ENCODE results near the gene CTNNA2.

Gene CTNNA2

GRCh38 chr2:80549901-80550300 lies 1037.0 kb downstream of the CTNNA2 start:
- no peak for DNase-seq (ENCODE audit: low read depth in 2 of 2)

DNA sequence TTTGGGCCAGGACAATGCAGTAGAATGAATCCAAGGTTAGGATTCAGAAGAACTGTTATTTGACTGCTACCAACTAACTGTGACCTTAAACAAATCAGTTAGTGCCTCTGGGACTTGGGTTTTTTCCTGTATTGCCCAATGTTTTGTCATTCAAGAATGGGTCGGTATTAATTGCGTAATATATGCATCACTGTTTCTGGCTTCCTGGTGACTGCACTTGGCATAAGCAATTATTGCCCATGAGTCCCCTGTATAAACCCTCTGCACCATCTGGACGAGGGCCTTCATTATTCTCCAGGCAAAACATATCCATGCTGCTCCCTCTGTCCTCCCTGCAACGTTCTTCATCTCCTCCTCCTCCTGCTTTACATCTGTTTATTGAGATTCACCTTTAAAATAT lies 1047.5 kb downstream of the CTNNA2 start:
- no peak for DNase-seq (ENCODE audit: low read depth in 2 of 2)

DNA sequence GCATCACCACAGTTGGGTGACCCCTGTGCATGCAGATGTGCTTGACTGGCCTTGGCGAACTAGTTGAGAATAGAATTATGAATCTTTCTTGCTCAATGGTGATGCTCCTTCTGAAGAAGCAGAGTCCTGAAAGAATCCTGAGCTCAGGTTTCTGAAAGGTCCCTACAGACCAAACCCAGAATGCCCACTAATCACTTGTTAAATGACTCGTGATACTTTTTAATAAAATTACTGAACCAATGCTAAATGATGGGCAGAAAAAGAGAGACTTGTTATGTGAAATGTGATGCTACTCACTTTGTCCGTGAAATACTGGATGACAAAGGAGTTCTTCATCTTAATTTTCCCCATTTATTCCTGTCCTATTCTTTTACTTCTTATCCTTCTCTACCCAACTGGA lies 1055.2 kb downstream of the CTNNA2 start:
- no peak for DNase-seq (ENCODE audit: low read depth in 2 of 2)

- DNase-seq (ENCODE audit: low read depth in 2 of 2), result no peak
Observed at GRCh38 chr2:80573167-80573566, 1060.3 kb downstream of the CTNNA2 start.

GRCh38 chr2:80573950-80574349 lies 1061.1 kb downstream of the CTNNA2 start:
- no peak for DNase-seq (ENCODE audit: low read depth in 2 of 2)

DNA sequence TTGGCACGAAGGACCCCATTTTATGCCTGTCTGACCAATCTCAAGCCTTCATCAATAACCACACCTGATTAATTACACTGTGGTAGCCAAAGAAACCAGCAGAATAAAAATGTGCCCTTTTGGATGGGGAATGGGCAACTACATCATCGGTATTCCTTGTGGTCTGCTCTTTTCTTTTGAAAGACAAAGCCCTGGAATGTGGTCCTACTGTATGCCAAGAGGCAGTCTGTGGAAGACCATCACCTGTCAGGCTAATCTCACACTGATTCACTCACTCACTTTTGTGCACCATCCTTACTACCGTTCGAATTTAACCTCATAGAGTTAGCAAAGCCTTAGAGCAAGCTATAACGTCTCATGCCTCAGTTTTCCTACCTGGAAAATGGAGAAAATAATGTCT lies 1066.9 kb downstream of the CTNNA2 start:
- no peak for DNase-seq (ENCODE audit: low read depth in 2 of 2)

DNA sequence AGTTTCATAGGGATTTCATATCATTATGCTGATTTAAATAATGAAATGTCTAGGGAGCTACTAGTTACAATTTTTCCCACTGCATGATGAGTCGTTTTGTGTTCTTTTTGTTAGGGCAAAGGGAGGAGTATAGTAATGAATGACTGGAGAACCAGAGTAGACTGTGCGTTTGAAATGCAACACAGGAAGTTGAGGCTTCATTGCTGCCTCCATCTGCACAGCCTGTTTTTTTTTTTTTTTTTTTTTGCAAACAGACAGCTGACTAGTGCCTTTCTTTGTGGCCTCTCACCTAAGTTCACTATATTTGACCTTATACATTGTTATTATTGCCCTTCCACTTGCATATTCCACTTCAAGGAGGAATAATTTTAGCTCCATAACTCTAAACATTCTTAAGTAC lies 1078.4 kb downstream of the CTNNA2 start:
- DNase-seq (ENCODE audit: low read depth in 2 of 2), result no peak

DNA sequence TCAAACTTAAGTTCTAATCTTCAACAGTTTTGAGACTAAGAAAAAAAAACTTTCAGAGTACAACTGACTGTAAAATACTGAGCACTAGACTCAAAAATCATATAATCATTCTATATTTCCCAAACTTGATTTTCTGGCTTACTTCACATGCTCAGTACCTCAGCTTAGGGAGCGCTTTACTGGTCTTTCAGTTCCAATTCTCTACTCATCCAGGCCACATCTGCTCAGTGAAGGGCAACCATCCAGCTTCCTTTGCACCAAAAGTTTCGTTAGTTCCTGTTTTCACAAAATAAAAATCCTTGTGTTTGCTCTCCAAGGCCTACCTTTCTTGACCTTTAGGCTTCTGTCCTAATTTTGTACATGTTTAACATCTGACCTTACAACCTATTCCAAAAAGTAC lies 1079.3 kb downstream of the CTNNA2 start:
- no peak for DNase-seq (ENCODE audit: low read depth in 2 of 2)

- no peak for DNase-seq (ENCODE audit: low read depth in 2 of 2)
Observed at GRCh38 chr2:80610108-80610507, 1097.3 kb downstream of the CTNNA2 start.

- DNase-seq (ENCODE audit: low read depth in 2 of 2), result no peak
Observed at GRCh38 chr2:80621656-80622055, 1108.8 kb downstream of the CTNNA2 start.

DNA sequence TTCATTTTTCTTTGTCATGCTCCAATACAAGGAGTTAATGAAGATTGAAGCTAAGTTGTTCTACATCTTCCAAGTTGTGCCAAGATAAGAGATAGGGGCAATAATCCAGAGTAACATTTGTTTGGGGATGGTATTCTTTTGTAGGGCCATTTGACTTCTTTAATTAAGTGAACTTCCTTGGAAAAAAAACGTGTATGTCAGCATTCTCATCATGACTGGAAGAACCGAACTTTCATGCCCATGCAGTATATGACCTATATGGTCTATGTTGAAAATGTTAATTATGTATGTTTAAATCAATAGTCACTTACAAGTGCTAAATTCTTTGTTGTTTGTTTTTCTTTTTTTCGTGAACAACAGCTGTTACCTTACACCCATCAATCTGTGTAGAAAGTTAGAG lies 1111.2 kb downstream of the CTNNA2 start:
- no peak for DNase-seq (ENCODE audit: low read depth in 2 of 2)

- DNase-seq (ENCODE audit: low read depth in 2 of 2), result no peak
Observed at GRCh38 chr2:80634590-80634989, 1121.7 kb downstream of the CTNNA2 start.

DNA sequence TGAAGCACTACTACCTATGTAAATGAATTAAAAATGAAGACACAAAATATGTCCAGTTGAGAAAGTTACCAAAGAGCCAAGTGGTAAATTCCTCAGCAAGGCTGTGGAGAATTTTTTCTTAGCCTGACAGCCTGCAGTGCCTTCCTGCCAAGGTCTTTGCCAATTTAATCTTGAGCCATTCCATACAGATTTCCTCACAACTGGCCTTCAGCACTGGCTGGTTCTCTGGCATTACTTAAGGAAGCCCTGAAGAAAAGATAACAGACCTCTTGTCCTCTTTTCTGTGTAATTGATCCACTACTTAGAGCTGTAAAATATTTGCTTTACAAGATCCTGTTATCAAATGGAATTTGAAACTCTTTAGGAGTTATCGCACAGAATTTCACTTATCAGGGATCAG lies 1125.9 kb downstream of the CTNNA2 start:
- no peak for DNase-seq (ENCODE audit: low read depth in 2 of 2)

DNA sequence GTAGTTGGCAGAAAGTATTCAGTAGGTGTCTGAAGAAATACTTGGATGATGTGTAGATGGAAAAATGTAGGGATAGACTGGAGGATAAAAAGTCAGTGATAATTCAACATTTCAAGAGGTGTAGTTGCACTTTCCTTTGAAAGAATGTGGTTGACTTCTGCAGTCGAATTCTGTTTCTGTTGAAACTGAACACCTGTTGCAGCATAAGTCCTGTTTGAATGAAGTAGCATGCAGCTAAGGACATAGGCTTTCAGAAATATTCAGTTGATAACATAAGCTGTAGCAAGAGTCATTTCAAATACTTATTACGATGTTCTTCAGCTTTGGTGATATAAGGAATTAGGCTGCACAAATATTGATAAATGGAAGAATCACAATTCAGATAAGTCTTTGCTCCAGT lies 1129.6 kb downstream of the CTNNA2 start:
- DNase-seq (ENCODE audit: low read depth in 2 of 2), result no peak

GRCh38 chr2:80643598-80643997 lies 1130.7 kb downstream of the CTNNA2 start:
- DNase-seq (ENCODE audit: low read depth in 2 of 2), result no peak

DNA sequence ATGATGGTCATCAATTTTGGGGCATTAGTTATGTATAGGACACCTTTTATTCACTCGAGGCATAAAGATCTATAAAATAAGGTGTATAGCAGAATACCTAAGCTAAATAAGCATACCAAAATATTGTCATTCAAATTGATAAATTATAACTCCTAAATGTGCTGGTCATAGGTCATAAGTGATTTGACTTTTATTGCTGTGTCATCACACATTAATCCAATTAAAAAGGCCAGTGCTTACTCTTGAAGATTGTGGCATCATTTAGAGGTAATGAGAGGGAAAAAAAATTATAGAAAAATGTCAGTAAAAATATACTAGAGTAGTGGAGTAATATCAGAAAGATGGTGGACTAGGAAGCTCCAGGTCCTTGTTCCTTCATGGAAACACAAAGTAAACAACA lies 1138.6 kb downstream of the CTNNA2 start:
- no peak for DNase-seq (ENCODE audit: low read depth in 2 of 2)

GRCh38 chr2:80655265-80655664 lies 1142.4 kb downstream of the CTNNA2 start:
- DNase-seq (ENCODE audit: low read depth in 2 of 2), result no peak

DNA sequence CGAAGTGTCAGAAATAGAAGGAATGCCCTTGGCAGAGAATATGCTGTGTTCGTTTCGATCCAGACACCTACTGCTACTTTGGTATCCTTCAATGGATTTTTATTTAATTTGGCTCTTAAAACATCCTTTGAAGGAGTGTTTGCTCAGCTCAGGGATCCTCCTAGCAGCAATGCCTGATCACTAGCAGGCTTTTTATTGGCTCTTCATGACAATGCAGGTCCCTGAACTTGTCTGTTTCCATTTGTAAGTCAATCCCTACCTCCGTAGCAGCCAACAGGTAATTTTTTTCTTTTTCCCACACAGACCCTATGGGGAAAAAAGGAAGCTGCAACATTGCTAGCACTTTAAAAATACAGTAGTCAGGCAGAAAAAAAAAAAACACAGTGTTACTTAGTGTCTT lies 1157.9 kb downstream of the CTNNA2 start:
- no peak for DNase-seq (ENCODE audit: low read depth in 2 of 2)

- DNase-seq (ENCODE audit: low read depth in 2 of 2), result no peak
Observed at GRCh38 chr2:80687524-80687923, 1174.7 kb downstream of the CTNNA2 start.

- no peak for DNase-seq (ENCODE audit: low read depth in 2 of 2)
Observed at GRCh38 chr2:80689106-80689505, 1176.3 kb downstream of the CTNNA2 start.

Measured in stimulated activated CD4-positive, alpha-beta T cell treated with anti-CD3 and anti-CD28 coated beads, Interleukin-4, amount 100 ng/mL, for 48 hours (primary cell).